GM23248 (cell line): ENCODE results near the gene PRSS8.

Experiments
- EZH2 ChIP-seq: fragments of 200-600 bp; sonication (generic); IDR thresholded peaks from 2 replicates; pipeline ENCODE4 v1.6.1; 2018; ENCODE audit warnings: antibody characterized with exemption, mild to moderate bottlenecking; ENCODE audit not compliant: insufficient read depth, poor library complexity, severe bottlenecking
- EZH2phosphoT487 ChIP-seq: fragments of 200-600 bp; sonication (generic); IDR thresholded peaks from 2 replicates; pipeline ENCODE4 v1.6.1; 2018; ENCODE audit warnings: antibody characterized with exemption, moderate library complexity, mild to moderate bottlenecking, low read depth; ENCODE audit not compliant: insufficient read depth

GRCh38 chr16:31179219-31179746 is 43.8 kb upstream of the PRSS8 start:
- no peak for TF ChIP-seq EZH2
- no peak for TF ChIP-seq EZH2phosphoT487
